Nephron (organoid): ENCODE data around the gene ZSCAN9.
A peak's percentile ranks its signal among the peaks of the same experiment; 100 is the strongest.

Experiments
- H3K27ac Mint-ChIP-seq, 3 experiments: 2 replicates each; pipeline ENCODE4 v1.8.0; 2020; ENCODE audit warnings: mixed read lengths in 3 of 3, mild to moderate bottlenecking in 2 of 3, moderate library complexity in 1 of 3
- H3K27me3 Mint-ChIP-seq: 2 replicates; pipeline ENCODE4 v1.8.0; 2021; ENCODE audit warnings: low read depth, mild to moderate bottlenecking, moderate library complexity, mixed read lengths
- H3K36me3 Mint-ChIP-seq: 2 replicates; pipeline ENCODE4 v1.8.0; 2020; ENCODE audit warnings: low read depth, mixed read lengths
- H3K4me1 Mint-ChIP-seq: 2 replicates; pipeline ENCODE4 v1.8.0; 2020; ENCODE audit warnings: mixed read lengths
- H3K4me3 Mint-ChIP-seq, 3 experiments: 2 replicates each; pipeline ENCODE4 v1.8.0; 2020; ENCODE audit warnings: mild to moderate bottlenecking in 3 of 3, mixed read lengths in 3 of 3, moderate library complexity in 2 of 3
- H3K9me3 Mint-ChIP-seq: 2 replicates; pipeline ENCODE4 v1.8.0; 2020; ENCODE audit warnings: mixed read lengths
- TF ChIP-seq, protein P1 (sequence below), 3 experiments: fragments of 200-600 bp; sonication (generic); IDR thresholded peaks; one replicate each; pipeline ENCODE4 v1.5.0; 2021; ENCODE audit warnings: antibody characterized with exemption in 3 of 3; ENCODE audit not compliant: unreplicated experiment in 3 of 3

The ZSCAN9 gene

DNA sequence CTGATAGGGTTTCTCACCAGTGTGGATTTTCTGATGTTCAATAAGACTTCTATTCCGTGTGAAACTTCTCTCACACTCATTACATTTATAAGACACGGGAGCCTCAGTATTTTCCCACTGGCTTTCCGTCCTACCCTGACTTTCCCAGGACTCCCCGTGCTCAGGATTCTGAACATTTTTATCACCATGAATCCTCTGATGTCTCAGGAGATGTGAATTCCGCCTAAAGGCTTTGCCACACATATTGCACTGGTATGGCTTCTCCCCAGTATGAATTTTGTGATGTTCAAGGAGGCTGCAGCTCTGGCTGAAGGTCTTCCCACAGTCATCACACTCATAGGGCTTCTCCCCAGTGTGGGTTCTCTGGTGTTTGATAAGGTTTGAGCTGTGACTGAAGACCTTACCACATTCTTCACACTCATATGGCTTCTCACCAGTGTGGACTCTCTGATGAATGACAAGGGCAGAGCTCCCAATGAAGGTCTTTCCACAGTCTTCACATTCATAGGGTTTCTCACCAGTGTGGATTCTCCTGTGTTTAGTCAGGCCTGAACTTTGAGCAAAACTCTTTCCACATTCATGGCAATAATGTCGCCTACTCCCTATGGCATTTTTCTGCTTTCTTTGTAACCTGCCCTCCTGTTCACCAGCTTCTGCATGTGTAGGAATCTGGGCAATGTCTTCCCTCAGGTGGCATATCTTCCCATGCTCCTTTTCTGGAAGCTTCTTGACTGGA is 20.3 kb downstream of the ZSCAN9 start:
- peaks cover 55% of the 10 kb centered on the region for H3K36me3 Mint-ChIP-seq
- no peaks in the 10 kb centered on the region for H3K27me3 Mint-ChIP-seq

DNA sequence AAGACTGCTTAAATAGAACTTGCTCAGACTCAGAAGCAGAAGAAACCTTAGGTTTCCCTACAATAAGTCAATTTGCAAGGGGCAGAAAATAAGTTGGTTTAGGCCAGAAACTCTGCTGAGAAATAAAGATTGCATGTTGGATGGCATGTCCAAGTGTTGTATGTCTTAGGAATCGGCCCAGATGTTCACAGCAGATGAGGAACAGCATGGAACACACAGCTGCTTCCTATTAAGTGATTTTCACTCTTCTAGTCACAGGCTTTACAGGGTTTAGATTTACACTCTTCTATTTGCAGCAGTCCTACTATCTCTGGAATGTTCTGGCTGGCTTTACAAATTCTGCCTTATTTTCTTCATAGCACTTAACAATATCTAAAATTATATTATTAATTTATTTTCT is 23.8 kb downstream of the ZSCAN9 start:
- peak overlapping the region in 1 of 3 experiments; percentile 54 for H3K4me3 Mint-ChIP-seq
- H3K27me3 Mint-ChIP-seq = no peaks in the 10 kb centered on the region
- H3K4me1 Mint-ChIP-seq = peaks cover 18% of the 10 kb centered on the region
- no peaks in the 10 kb centered on the region for H3K9me3 Mint-ChIP-seq
- TF ChIP-seq, protein P1, sequence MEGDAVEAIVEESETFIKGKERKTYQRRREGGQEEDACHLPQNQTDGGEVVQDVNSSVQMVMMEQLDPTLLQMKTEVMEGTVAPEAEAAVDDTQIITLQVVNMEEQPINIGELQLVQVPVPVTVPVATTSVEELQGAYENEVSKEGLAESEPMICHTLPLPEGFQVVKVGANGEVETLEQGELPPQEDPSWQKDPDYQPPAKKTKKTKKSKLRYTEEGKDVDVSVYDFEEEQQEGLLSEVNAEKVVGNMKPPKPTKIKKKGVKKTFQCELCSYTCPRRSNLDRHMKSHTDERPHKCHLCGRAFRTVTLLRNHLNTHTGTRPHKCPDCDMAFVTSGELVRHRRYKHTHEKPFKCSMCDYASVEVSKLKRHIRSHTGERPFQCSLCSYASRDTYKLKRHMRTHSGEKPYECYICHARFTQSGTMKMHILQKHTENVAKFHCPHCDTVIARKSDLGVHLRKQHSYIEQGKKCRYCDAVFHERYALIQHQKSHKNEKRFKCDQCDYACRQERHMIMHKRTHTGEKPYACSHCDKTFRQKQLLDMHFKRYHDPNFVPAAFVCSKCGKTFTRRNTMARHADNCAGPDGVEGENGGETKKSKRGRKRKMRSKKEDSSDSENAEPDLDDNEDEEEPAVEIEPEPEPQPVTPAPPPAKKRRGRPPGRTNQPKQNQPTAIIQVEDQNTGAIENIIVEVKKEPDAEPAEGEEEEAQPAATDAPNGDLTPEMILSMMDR (IDR thresholded peaks at IDR 0.05; ENCODE audit: unreplicated experiment in 3 of 3) = no peak
- H3K27ac Mint-ChIP-seq = no peak overlapping the region
- H3K36me3 Mint-ChIP-seq = peaks cover 45% of the 10 kb centered on the region

More for the DNA sequence above, 20.3 kb downstream of the ZSCAN9 start:
- Mint-ChIP-seq H3K4me1 (no peaks in the 10 kb centered on the region), H3K9me3 (no peaks in the 10 kb centered on the region), H3K27ac (no peak overlapping the region), H3K4me3 (no peak overlapping the region)
- TF ChIP-seq, protein P1 (IDR thresholded peaks at IDR 0.05; ENCODE audit: unreplicated experiment in 3 of 3) = no peak

DNA sequence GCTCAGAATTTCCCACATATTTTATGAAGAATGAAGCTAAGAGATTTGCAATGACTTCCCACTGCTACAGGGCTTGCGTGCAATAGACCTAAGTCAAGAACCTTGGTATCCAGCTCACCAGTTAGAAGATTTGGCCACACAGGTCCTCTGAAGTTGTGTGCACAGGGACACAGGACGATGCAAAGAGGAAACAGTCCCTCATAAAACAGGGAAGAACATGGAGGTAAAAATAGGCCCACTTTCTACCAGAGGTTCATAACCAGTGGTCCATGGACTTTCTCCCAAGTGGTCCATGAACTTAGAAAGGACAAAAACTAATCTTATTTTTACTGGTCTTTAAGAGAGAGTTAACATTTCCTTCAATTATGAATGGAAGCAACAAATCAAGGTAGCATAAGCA is 25.7 kb downstream of the ZSCAN9 start:
- H3K4me3 Mint-ChIP-seq = peak overlapping the region; percentile 79 to 92 (median 90)
- TF ChIP-seq, protein P1 (IDR thresholded peaks at IDR 0.05; ENCODE audit: unreplicated experiment in 3 of 3) = no peak
- peaks cover 31% of the 10 kb centered on the region for H3K36me3 Mint-ChIP-seq
- H3K27ac Mint-ChIP-seq = peak overlapping the region in 1 of 3 experiments; percentile 33
- H3K27me3 Mint-ChIP-seq = no peaks in the 10 kb centered on the region
- no peaks in the 10 kb centered on the region for H3K9me3 Mint-ChIP-seq
- peaks cover 18% of the 10 kb centered on the region for H3K4me1 Mint-ChIP-seq

DNA sequence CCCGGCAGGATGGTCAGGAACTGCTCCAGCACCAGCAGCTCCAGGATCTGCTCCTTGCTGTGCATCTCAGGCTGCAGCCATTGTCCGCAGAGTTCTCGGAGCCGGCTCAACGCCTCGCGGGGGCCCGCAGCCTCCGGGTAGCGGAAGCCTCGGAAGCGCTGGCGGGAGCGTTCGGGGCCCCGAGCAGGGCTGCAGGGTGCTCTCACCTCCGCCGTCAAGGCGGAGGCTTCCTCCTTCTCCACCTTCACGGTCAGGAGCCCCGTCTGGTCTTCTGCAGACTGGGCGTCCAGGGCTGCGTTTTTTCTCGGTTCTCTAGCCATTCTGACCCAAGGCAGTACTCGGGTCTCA is 26.6 kb downstream of the ZSCAN9 start:
- Mint-ChIP-seq H3K27ac (peak overlapping the region; percentile 86 to 95 (median 91)), H3K27me3 (no peaks in the 10 kb centered on the region), H3K4me3 (peak overlapping the region; percentile 99 to 100 (median 100)), H3K36me3 (peaks cover 25% of the 10 kb centered on the region), H3K9me3 (no peaks in the 10 kb centered on the region), H3K4me1 (peaks cover 18% of the 10 kb centered on the region)
- TF ChIP-seq, protein P1 (IDR thresholded peaks at IDR 0.05; ENCODE audit: unreplicated experiment in 3 of 3) = no peak

DNA sequence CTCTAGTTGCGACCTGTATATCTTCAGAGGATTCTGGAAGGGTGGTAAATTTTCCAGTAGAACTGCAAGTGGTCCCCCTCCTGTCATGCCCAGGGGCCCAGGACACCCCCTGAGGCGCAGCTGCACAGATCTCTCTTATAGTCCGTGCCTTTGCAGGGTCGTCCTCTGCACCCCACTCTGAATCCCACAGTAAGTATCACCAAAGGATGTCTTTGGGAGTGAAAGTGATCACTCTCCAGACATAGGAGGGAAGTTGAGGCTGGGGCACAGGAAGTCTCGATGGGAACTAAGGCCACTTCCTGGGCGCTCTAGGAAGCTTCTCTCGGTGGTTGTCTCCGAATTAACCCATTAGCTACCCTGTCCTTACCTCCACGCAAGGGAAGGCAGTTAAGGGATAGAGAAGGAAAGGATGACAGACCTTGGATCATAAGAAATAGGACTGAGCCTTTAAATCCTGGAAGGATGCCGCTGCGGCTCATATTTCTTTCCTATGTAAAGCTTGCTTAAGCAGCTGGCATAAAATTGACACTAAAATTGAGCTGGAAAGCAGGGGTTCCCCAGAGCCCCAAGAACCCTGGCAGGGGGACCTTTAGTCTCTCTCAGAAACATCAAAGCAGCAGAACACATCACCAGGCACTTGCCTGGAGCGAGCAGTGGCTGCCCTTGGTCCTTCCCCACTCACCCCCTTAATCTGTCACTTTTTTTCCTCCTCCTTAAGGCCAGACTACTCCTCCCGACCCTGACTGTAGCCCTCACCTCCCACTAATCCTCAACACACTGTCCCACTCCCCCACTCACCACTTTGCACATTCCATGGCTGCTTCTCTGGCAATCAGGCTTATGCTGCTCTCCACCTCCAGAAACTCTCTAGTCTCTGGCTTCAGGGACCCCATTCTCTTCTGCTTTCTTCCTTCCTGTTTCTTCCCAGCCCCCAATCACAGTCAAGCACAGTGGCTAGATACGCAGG is 27.2 kb downstream of the ZSCAN9 start, which contains the start of gene ZKSCAN4:
ZKSCAN4 (minus strand) TSS at position 261 of the 967 bp plus-strand sequence. CDS start 289 bp downstream, outside the sequence.
- Mint-ChIP-seq H3K9me3 (no peaks in the 10 kb centered on the region), H3K27ac (peak within 1 kb of the TSS; percentile 86 to 95 (median 91)), H3K4me3 (peak within 1 kb of the TSS; percentile 99 to 100 (median 100)), H3K36me3 (peaks cover 18% of the 10 kb centered on the region), H3K4me1 (peaks cover 18% of the 10 kb centered on the region), H3K27me3 (no peaks in the 10 kb centered on the region)
- TF ChIP-seq, protein P1 (IDR thresholded peaks at IDR 0.05; ENCODE audit: unreplicated experiment in 3 of 3) = no peak
